CD14-positive monocyte (primary cell): Measurements from ENCODE around the gene TNPO3. TPM values are rescaled to one million over a fixed set of nuclear protein-coding genes. Genes with fewer than 3 reads are reported as not detected.
"Not testable (repeated sequence)": the region's sequence is repeated elsewhere in the genome, so short reads cannot be mapped to it uniquely, and the experiment has no call there.

ENCODE experiments used
- DNase-seq, 3 donors: peaks; one replicate each; pipeline ENCODE4 v3.0.0-alpha.2; 2011 to 2022
- H2AFZ ChIP-seq: 2 replicates; pipeline ENCODE4 v1.6.0; 2012; ENCODE audit warnings: mild to moderate bottlenecking, low read depth, low read length, inconsistent platforms; ENCODE audit not compliant: insufficient read depth, poor library complexity, severe bottlenecking
- H3K27ac ChIP-seq, 2 donors: 1 replicate in 1 of 2; 2 replicates in 1 of 2; pipeline ENCODE4 v1.5.1; 2012 to 2013; ENCODE audit warnings: low read length in 2 of 2, control low read depth in 1 of 2, inconsistent platforms in 1 of 2, low read depth in 1 of 2, mild to moderate bottlenecking in 1 of 2
- H3K27me3 ChIP-seq, 2 donors: one replicate each; pipeline versions ENCODE4 v1.6.0 to v1.6.1; 2011 to 2013; ENCODE audit warnings: low read length in 2 of 2; ENCODE audit not compliant: control insufficient read depth in 2 of 2, insufficient read depth in 2 of 2
- H3K36me3 ChIP-seq, 2 donors: replicated peaks in 1 of 2; 1 replicate in 1 of 2; 2 replicates in 1 of 2; pipeline versions ENCODE4 v1.5.1 to v1.6.1; 2012 to 2013; ENCODE audit warnings: low read length in 2 of 2, control low read depth in 1 of 2, inconsistent platforms in 1 of 2, mild to moderate bottlenecking in 1 of 2; ENCODE audit not compliant: insufficient read depth in 2 of 2, control insufficient read depth in 1 of 2
- H3K4me1 ChIP-seq, 2 donors: 1 replicate in 1 of 2; 2 replicates in 1 of 2; pipeline versions ENCODE4 v1.5.1 to v1.6.1; 2012 to 2013; ENCODE audit warnings: low read length in 2 of 2, control low read depth in 1 of 2, inconsistent platforms in 1 of 2, mild to moderate bottlenecking in 1 of 2, moderate library complexity in 1 of 2; ENCODE audit not compliant: insufficient read depth in 2 of 2, control insufficient read depth in 1 of 2
- H3K4me2 ChIP-seq: replicated peaks from 2 replicates; pipeline ENCODE3; 2012; ENCODE audit warnings: low read length, moderate library complexity, mild to moderate bottlenecking; ENCODE audit not compliant: poor library complexity, severe bottlenecking; ENCODE audit errors: extremely low read depth
- H3K4me3 ChIP-seq, 3 experiments: fragments of 200-600 bp in 1 of 3; sonication (generic) in 1 of 3; replicated peaks in 1 of 3; 1 replicate in 2 of 3; 2 replicates in 1 of 3; pipeline ENCODE4 v1.5.1; 2011 to 2013; ENCODE audit warnings: low read length in 3 of 3, mild to moderate bottlenecking in 3 of 3, control low read depth in 2 of 3, low read depth in 2 of 3, inconsistent platforms in 1 of 3, moderate library complexity in 1 of 3
- H3K79me2 ChIP-seq: 2 replicates; pipeline ENCODE4 v1.6.0; 2012; ENCODE audit warnings: mild to moderate bottlenecking, control low read depth, inconsistent platforms, low read length, moderate library complexity; ENCODE audit not compliant: insufficient read depth
- H3K9ac ChIP-seq: 2 replicates; pipeline ENCODE4 v1.6.0; 2017; ENCODE audit warnings: low read length, mild to moderate bottlenecking; ENCODE audit not compliant: insufficient read depth, poor library complexity, severe bottlenecking
- H3K9me3 ChIP-seq, 2 donors: replicated peaks in 1 of 2; 1 replicate in 1 of 2; 2 replicates in 1 of 2; pipeline versions ENCODE4 v1.5.1 to v1.6.1; 2012 to 2013; ENCODE audit warnings: low read length in 2 of 2, control low read depth in 1 of 2; ENCODE audit not compliant: control insufficient read depth in 1 of 2, insufficient read depth in 1 of 2
- H4K20me1 ChIP-seq: 2 replicates; pipeline ENCODE4 v1.6.0; 2012; ENCODE audit warnings: mild to moderate bottlenecking, low read length, control low read depth, moderate library complexity; ENCODE audit not compliant: insufficient read depth
- H3K27ac Mint-ChIP-seq, 7 donors: one replicate each; pipeline ENCODE4 v1.8.0; 2020; ENCODE audit warnings: mild to moderate bottlenecking in 7 of 7, mixed read lengths in 7 of 7, moderate library complexity in 6 of 7, inconsistent platforms in 2 of 7
- H3K27me3 Mint-ChIP-seq, 3 donors: one replicate each; pipeline ENCODE4 v1.8.0; 2021 to 2022; ENCODE audit warnings: low read depth in 3 of 3, mild to moderate bottlenecking in 3 of 3, mixed read lengths in 3 of 3, moderate library complexity in 3 of 3, inconsistent platforms in 1 of 3
- H3K36me3 Mint-ChIP-seq, 2 donors: one replicate each; pipeline ENCODE4 v1.8.0; 2020; ENCODE audit warnings: mixed read lengths in 2 of 2, inconsistent platforms in 1 of 2, mild to moderate bottlenecking in 1 of 2
- H3K4me1 Mint-ChIP-seq: one replicate; pipeline ENCODE4 v1.8.0; 2020; ENCODE audit warnings: mild to moderate bottlenecking, mixed read lengths
- H3K4me3 Mint-ChIP-seq, 2 donors: one replicate each; pipeline ENCODE4 v1.8.0; 2020; ENCODE audit warnings: mild to moderate bottlenecking in 2 of 2, mixed read lengths in 2 of 2, moderate library complexity in 1 of 2
- H3K9me3 Mint-ChIP-seq, 7 donors: one replicate each; pipeline ENCODE4 v1.8.0; 2020 to 2022; ENCODE audit warnings: mixed read lengths in 7 of 7, mild to moderate bottlenecking in 6 of 7, moderate library complexity in 6 of 7, inconsistent platforms in 2 of 7
- CTCF ChIP-seq: fragments of 200-600 bp; IDR thresholded peaks from one replicate; pipeline ENCODE4 v1.8.0; 2022; ENCODE audit warnings: antibody characterized with exemption, mild to moderate bottlenecking
- WGBS: methylation state at CpG from one replicate; pipeline ENCODE4 v1.1.5; 2013; ENCODE audit warnings: missing lambda C conversion rate; ENCODE audit not compliant: insufficient coverage; 5-methylcytosine and 5-hydroxymethylcytosine counted together
- intact Hi-C, 2 donors: fragments of 100-400 bp; cut with micrococcal nuclease; formaldehyde crosslinking; loops; one replicate each; pipeline versions ENCODE4 v1.15.0 to v1.15.1; 2023
- polyA plus RNA-seq, 3 donors: library from polyadenylated mRNA; depleted of rRNA in 1 of 3; unstranded in 2 of 3; stranded (reverse) in 1 of 3; fragments of 300-500 nt in 2 of 3; fragments of >200 nt in 1 of 3; fragmentation: Illumina TruSeq in 2 of 3; gene quantifications; 1 replicate in 2 of 3; 2 replicates in 1 of 3; pipeline ENCODE4 v1.2.3, GENCODE V29; 2012 to 2021

TNPO3 gene
- polyA plus RNA-seq, 3 donors = 17.0 to 23.8 (median 19.7) TPM

- Histone ChIP-seq H3K27me3 (no peaks in the 10 kb centered on the region), H3K36me3 (no peaks in the 10 kb centered on the region), H3K4me1 (peaks cover 41 to 53% of the 10 kb centered on the region in 2 donors), H4K20me1 (no peaks in the 10 kb centered on the region), H3K79me2 (no peaks in the 10 kb centered on the region), H3K4me2 (peak overlapping the region; percentile 38), H3K4me3 (peak overlapping the region in 1 of 3 experiments; percentile 50), H3K9me3 (peaks cover 0 to 2% of the 10 kb centered on the region in 2 donors), H3K27ac (peak overlapping the region in 1 of 2 donors; percentile 17), H2AFZ (peak overlapping the region; percentile 61), H3K9ac (no peak overlapping the region)
- Mint-ChIP-seq H3K4me1 (peaks cover 67% of the 10 kb centered on the region), H3K27me3 (no peaks in the 10 kb centered on the region), H3K9me3 (peaks cover 0 to 8% (median 1%) of the 10 kb centered on the region in 7 donors), H3K27ac (peak overlapping the region in 6 of 7 donors; percentile 3 to 80 (median 48)), H3K36me3 (no peaks in the 10 kb centered on the region), H3K4me3 (peak overlapping the region; percentile 28 to 62)
- intact Hi-C loops = no loop called here
- no peak for TF ChIP-seq CTCF
- DNase-seq = peak in 1 of 3 donors; percentile 25
- WGBS = 0% methylated on average over 1 of the region's 5 CpGs
Observed at GRCh38 chr7:129069021-129069420, 14.1 kb upstream of the TNPO3 start.

GRCh38 chr7:129067943-129068548 is 13.1 kb upstream of the TNPO3 start:
- no peaks in the 10 kb centered on the region for H3K36me3 Mint-ChIP-seq
- no peak overlapping the region for H3K9ac ChIP-seq
- no peaks in the 10 kb centered on the region for H3K27me3 Mint-ChIP-seq

GRCh38 chr7:129067132-129067561 is 12.2 kb upstream of the TNPO3 start:
- Mint-ChIP-seq H3K9me3 (peaks cover 3 to 18% (median 9%) of the 10 kb centered on the region in 7 donors), H3K4me1 (peaks cover 49% of the 10 kb centered on the region)
- H3K27ac Mint-ChIP-seq, H3K9me3 ChIP-seq, DNase-seq, intact Hi-C loops, H3K4me3 ChIP-seq, H3K36me3 Mint-ChIP-seq, H3K36me3 ChIP-seq, H3K79me2 ChIP-seq, H3K27me3 Mint-ChIP-seq, H2AFZ ChIP-seq, H4K20me1 ChIP-seq, H3K9ac ChIP-seq, H3K4me2 ChIP-seq, H3K27me3 ChIP-seq, H3K27ac ChIP-seq, H3K4me3 Mint-ChIP-seq: not testable (repeated sequence)
- no CpG with 5 or more reads among the region's 4 CpGs for WGBS
- peaks cover 23 to 34% of the 10 kb centered on the region in 2 donors for H3K4me1 ChIP-seq

More at GRCh38 chr7:129067943-129068548, 13.1 kb upstream of the TNPO3 start:
- H3K36me3 ChIP-seq = no peaks in the 10 kb centered on the region
- H3K4me1 Mint-ChIP-seq = peaks cover 58% of the 10 kb centered on the region
- H3K4me3 Mint-ChIP-seq = no peak overlapping the region
- no peak overlapping the region for H3K27ac ChIP-seq
- no peaks in the 10 kb centered on the region for H3K79me2 ChIP-seq
- DNase-seq = peak in 1 of 3 donors; percentile 19
- H3K4me2 ChIP-seq = no peak overlapping the region
- H2AFZ ChIP-seq = no peak overlapping the region
- H3K9me3 ChIP-seq = peaks cover 0 to 2% of the 10 kb centered on the region in 2 donors
- 80% methylated on average over 1 of the region's 5 CpGs for WGBS
- H4K20me1 ChIP-seq = no peaks in the 10 kb centered on the region
- intact Hi-C loops = no loop called here
- H3K4me1 ChIP-seq = peaks cover 31 to 43% of the 10 kb centered on the region in 2 donors
- no peak overlapping the region for H3K4me3 ChIP-seq
- peaks cover 1 to 11% (median 2%) of the 10 kb centered on the region in 7 donors for H3K9me3 Mint-ChIP-seq
- no peaks in the 10 kb centered on the region for H3K27me3 ChIP-seq
- TF ChIP-seq CTCF = no peak
- no peak overlapping the region for H3K27ac Mint-ChIP-seq
